SK-N-SH treated with all-trans-retinoic acid at 6 μM for 48 hours (cell line): ENCODE data around the gene IGFBP7.

Experiments
- BACH2 ChIP-seq: fragments of 250-450 bp; sonication (Bioruptor Pico); IDR thresholded peaks from 2 replicates; pipeline ENCODE4 v1.9.0; 2021; ENCODE audit warnings: mild to moderate bottlenecking, borderline replicate concordance
- ISL1 ChIP-seq: fragments of 250-450 bp; sonication (Bioruptor Pico); IDR thresholded peaks from 2 replicates; pipeline ENCODE4 v2.1.2; 2022; ENCODE audit warnings: mild to moderate bottlenecking, moderate library complexity
- SNAI2 ChIP-seq: fragments of 250-450 bp; sonication (Bioruptor Pico); IDR thresholded peaks from 2 replicates; pipeline ENCODE4 v1.5.0; 2020; ENCODE audit warnings: mild to moderate bottlenecking, moderate library complexity
- ZC3H10 ChIP-seq: fragments of 250-450 bp; sonication (Bioruptor Pico); IDR thresholded peaks from 2 replicates; pipeline ENCODE4 v1.5.1; 2021; ENCODE audit warnings: mild to moderate bottlenecking, moderate library complexity
- ZFP30 ChIP-seq: fragments of 450-650 bp; formaldehyde crosslinking; IDR thresholded peaks from 2 replicates; pipeline ENCODE4 v1.5.0; 2022; ENCODE audit warnings: mild to moderate bottlenecking, moderate library complexity
- ZNF70 ChIP-seq: fragments of 450-650 bp; formaldehyde crosslinking; IDR thresholded peaks from 2 replicates; pipeline ENCODE4 v1.5.0; 2020; ENCODE audit warnings: mild to moderate bottlenecking, moderate library complexity
- ZNF8 ChIP-seq: fragments of 450-650 bp; formaldehyde crosslinking; IDR thresholded peaks from 2 replicates; pipeline ENCODE4 v1.5.0; 2020; ENCODE audit warnings: mild to moderate bottlenecking, moderate library complexity
- TF ChIP-seq, protein P1 (sequence below): fragments of 250-450 bp; sonication (Bioruptor Pico); IDR thresholded peaks from 2 replicates; pipeline ENCODE4 v1.5.1; 2020; ENCODE audit warnings: low read depth, mild to moderate bottlenecking, moderate library complexity
- TF ChIP-seq, protein P2 (sequence below): fragments of 250-450 bp; sonication (Bioruptor Pico); IDR thresholded peaks from 2 replicates; pipeline ENCODE4 v1.8.0; 2020; ENCODE audit warnings: mild to moderate bottlenecking, moderate library complexity, borderline replicate concordance

GRCh38 chr4:57041020-57041419 is 69.2 kb downstream of the IGFBP7 start:
- TF ChIP-seq ZFP30 (CRISPR knock-in tag) (no peak), ZNF8 (no peak), ZNF70 (no peak), ZC3H10 (no peak), BACH2 (CRISPR knock-in tag) (no peak), ISL1 (CRISPR knock-in tag) (no peak), SNAI2 (CRISPR knock-in tag) (no peak)
- TF ChIP-seq, protein P1, sequence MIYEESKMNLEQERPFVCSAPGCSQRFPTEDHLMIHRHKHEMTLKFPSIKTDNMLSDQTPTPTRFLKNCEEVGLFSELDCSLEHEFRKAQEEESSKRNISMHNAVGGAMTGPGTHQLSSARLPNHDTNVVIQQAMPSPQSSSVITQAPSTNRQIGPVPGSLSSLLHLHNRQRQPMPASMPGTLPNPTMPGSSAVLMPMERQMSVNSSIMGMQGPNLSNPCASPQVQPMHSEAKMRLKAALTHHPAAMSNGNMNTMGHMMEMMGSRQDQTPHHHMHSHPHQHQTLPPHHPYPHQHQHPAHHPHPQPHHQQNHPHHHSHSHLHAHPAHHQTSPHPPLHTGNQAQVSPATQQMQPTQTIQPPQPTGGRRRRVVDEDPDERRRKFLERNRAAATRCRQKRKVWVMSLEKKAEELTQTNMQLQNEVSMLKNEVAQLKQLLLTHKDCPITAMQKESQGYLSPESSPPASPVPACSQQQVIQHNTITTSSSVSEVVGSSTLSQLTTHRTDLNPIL (CRISPR knock-in tag), result no peak
- TF ChIP-seq, protein P2, sequence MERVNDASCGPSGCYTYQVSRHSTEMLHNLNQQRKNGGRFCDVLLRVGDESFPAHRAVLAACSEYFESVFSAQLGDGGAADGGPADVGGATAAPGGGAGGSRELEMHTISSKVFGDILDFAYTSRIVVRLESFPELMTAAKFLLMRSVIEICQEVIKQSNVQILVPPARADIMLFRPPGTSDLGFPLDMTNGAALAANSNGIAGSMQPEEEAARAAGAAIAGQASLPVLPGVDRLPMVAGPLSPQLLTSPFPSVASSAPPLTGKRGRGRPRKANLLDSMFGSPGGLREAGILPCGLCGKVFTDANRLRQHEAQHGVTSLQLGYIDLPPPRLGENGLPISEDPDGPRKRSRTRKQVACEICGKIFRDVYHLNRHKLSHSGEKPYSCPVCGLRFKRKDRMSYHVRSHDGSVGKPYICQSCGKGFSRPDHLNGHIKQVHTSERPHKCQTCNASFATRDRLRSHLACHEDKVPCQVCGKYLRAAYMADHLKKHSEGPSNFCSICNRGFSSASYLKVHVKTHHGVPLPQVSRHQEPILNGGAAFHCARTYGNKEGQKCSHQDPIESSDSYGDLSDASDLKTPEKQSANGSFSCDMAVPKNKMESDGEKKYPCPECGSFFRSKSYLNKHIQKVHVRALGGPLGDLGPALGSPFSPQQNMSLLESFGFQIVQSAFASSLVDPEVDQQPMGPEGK (CRISPR knock-in tag), result no peak
